IMR-90 (cell line): Measurements from ENCODE around the gene NUP42. TPM values are rescaled to one million over a fixed set of nuclear protein-coding genes. Genes with fewer than 3 reads are reported as not detected.

ENCODE experiments used
- ATAC-seq: fragments of 200-7000 bp; cut with Tn5 transposase; 2 replicates; pipeline ENCODE4 v1.9.1; 2020; ENCODE audit warnings: low read depth, mild to moderate bottlenecking, moderate library complexity
- BruUV-seq: library from RNA; stranded (reverse); fragments of 400-500 nt; replicated peaks from 2 replicates; lab custom pipeline; 2021; lab: Mats Ljungman, UMichigan
- CTCF ChIA-PET: fragments of 300-600 bp; formaldehyde crosslinking; extraction: SDS; loops from one replicate; lab custom pipeline; 2021; ENCODE audit warnings: antibody characterized with exemption; lab: Yijun Ruan, JAX
- POLR2A ChIA-PET: fragments of 300-600 bp; sonication (Branson Sonifier 250); formaldehyde crosslinking; loops from one replicate; lab custom pipeline; 2022; ENCODE audit warnings: antibody characterized with exemption; ENCODE audit not compliant: unreplicated experiment; lab: Charles Lee
- DNase-seq: peaks from one replicate; pipeline ENCODE4 v3.0.0; 2013
- H2AFZ ChIP-seq: replicated peaks from 2 replicates; pipeline ENCODE3; 2013; ENCODE audit warnings: low read length, mild to moderate bottlenecking; ENCODE audit not compliant: poor library complexity
- H2AK5ac ChIP-seq: 2 replicates; pipeline ENCODE4 v1.6.1; 2013; ENCODE audit warnings: low read depth, low read length, inconsistent platforms
- H2AK9ac ChIP-seq: replicated peaks from 2 replicates; pipeline ENCODE3; 2013; ENCODE audit warnings: mild to moderate bottlenecking, low read depth, low read length, moderate library complexity; ENCODE audit not compliant: poor library complexity
- H2BK120ac ChIP-seq: 2 replicates; pipeline ENCODE4 v1.6.1; 2013; ENCODE audit warnings: low read depth, low read length, inconsistent platforms
- H2BK15ac ChIP-seq: 3 replicates; pipeline ENCODE4 v1.6.1; 2013; ENCODE audit warnings: low read depth, low read length, inconsistent platforms
- H2BK20ac ChIP-seq: 2 replicates; pipeline ENCODE4 v1.6.1; 2013; ENCODE audit warnings: low read depth, mild to moderate bottlenecking, inconsistent platforms, low read length, moderate library complexity
- H2BK5ac ChIP-seq: 2 replicates; pipeline ENCODE4 v1.6.1; 2013; ENCODE audit warnings: mild to moderate bottlenecking, low read depth, low read length, inconsistent platforms; ENCODE audit not compliant: poor library complexity, severe bottlenecking
- H3K14ac ChIP-seq: replicated peaks from 2 replicates; pipeline ENCODE4 v1.6.1; 2013; ENCODE audit warnings: low read depth, low read length, inconsistent platforms
- H3K18ac ChIP-seq: 2 replicates; pipeline ENCODE4 v1.6.1; 2013; ENCODE audit warnings: low read depth, low read length, control low read depth
- H3K23ac ChIP-seq: 2 replicates; pipeline ENCODE4 v1.6.1; 2013; ENCODE audit warnings: low read depth, low read length, inconsistent platforms
- H3K27ac ChIP-seq: 2 replicates; pipeline ENCODE4 v1.5.1; 2013; ENCODE audit warnings: mild to moderate bottlenecking, control low read depth, low read length; ENCODE audit not compliant: insufficient read depth
- H3K27me3 ChIP-seq: 2 replicates; pipeline ENCODE4 v1.6.1; 2013; ENCODE audit warnings: low read length; ENCODE audit not compliant: control insufficient read depth, insufficient read depth
- H3K36me3 ChIP-seq: 2 replicates; pipeline ENCODE4 v1.6.1; 2013; ENCODE audit warnings: low read length, mixed read lengths; ENCODE audit not compliant: control insufficient read depth, insufficient read depth
- H3K4ac ChIP-seq: 2 replicates; pipeline ENCODE4 v1.6.1; 2013; ENCODE audit warnings: low read depth, low read length, inconsistent platforms
- H3K4me1 ChIP-seq: 2 replicates; pipeline ENCODE4 v1.6.1; 2013; ENCODE audit warnings: low read length, mixed read lengths; ENCODE audit not compliant: control insufficient read depth, insufficient read depth
- H3K4me2 ChIP-seq: 2 replicates; pipeline ENCODE4 v1.6.1; 2013; ENCODE audit warnings: low read depth, mild to moderate bottlenecking, control low read depth, low read length, moderate library complexity
- H3K4me3 ChIP-seq: 2 replicates; pipeline ENCODE4 v1.5.1; 2013; ENCODE audit warnings: low read depth, mild to moderate bottlenecking, control low read depth, low read length, moderate library complexity; ENCODE audit not compliant: insufficient read depth
- H3K56ac ChIP-seq: 2 replicates; pipeline ENCODE4 v1.6.1; 2013; ENCODE audit warnings: low read length, inconsistent platforms; ENCODE audit not compliant: insufficient read depth; ENCODE audit errors: extremely low read depth
- H3K79me1 ChIP-seq, 2 experiments: 2 replicates each; pipeline ENCODE4 v1.6.1; 2013; ENCODE audit warnings: low read length in 2 of 2, inconsistent platforms in 1 of 2, low read depth in 1 of 2
- H3K9ac ChIP-seq: 2 replicates; pipeline ENCODE4 v1.6.1; 2013; ENCODE audit warnings: low read depth, low read length, control low read depth
- H3K9me1 ChIP-seq: 2 replicates; pipeline ENCODE4 v1.6.1; 2013; ENCODE audit warnings: low read length, inconsistent platforms; ENCODE audit not compliant: insufficient read depth
- H3K9me3 ChIP-seq: 2 replicates; pipeline ENCODE4 v1.6.1; 2013; ENCODE audit warnings: low read length; ENCODE audit not compliant: control insufficient read depth, insufficient read depth
- H4K20me1 ChIP-seq: 2 replicates; pipeline ENCODE4 v1.6.1; 2013; ENCODE audit warnings: low read length, inconsistent platforms; ENCODE audit not compliant: insufficient read depth
- H4K5ac ChIP-seq: 2 replicates; pipeline ENCODE4 v1.6.1; 2013; ENCODE audit warnings: mild to moderate bottlenecking, low read depth, low read length, control low read depth
- H4K8ac ChIP-seq, 2 experiments: 2 replicates each; pipeline ENCODE4 v1.6.1; 2013; ENCODE audit warnings: low read depth in 2 of 2, low read length in 2 of 2, control low read depth in 1 of 2, inconsistent platforms in 1 of 2
- H4K91ac ChIP-seq: 2 replicates; pipeline ENCODE4 v1.6.1; 2013; ENCODE audit warnings: low read depth, low read length, inconsistent platforms; ENCODE audit not compliant: insufficient read depth
- ELK1 ChIP-seq: fragments of 150-350 bp; IDR thresholded peaks from 2 replicates; pipeline ENCODE4 v1.6.1; 2016; ENCODE audit warnings: low read depth, mild to moderate bottlenecking, low read length, moderate library complexity, borderline replicate concordance
- MAFK ChIP-seq: IDR thresholded peaks from 2 replicates; pipeline ENCODE4 v1.6.1; 2012; ENCODE audit warnings: low read depth, low read length, improper control_type of control experiment
- RFX5 ChIP-seq: IDR thresholded peaks from 2 replicates; pipeline ENCODE4 v1.8.0; 2012; ENCODE audit warnings: low read depth, mild to moderate bottlenecking, low read length, moderate library complexity
- USF2 ChIP-seq: fragments of 150-350 bp; IDR thresholded peaks from 2 replicates; pipeline ENCODE4 v1.6.1; 2017; ENCODE audit warnings: mild to moderate bottlenecking, antibody characterized with exemption, low read length, low read depth
- WGBS, 2 experiments: methylation state at CpG; one replicate each; pipeline versions ENCODE4 v1.1.5 to v1.1.7; 2013; ENCODE audit warnings: missing lambda C conversion rate in 2 of 2; ENCODE audit not compliant: insufficient read length in 1 of 2; ENCODE audit errors: extremely low coverage in 2 of 2; 5-methylcytosine and 5-hydroxymethylcytosine counted together
- dilution Hi-C: fragments of 300-500 bp; cut with HindIII; formaldehyde crosslinking; loops from one replicate; pipeline ENCODE4 v1.14.3; 2018; ENCODE audit warnings: low sequenced_read_pairs; ENCODE audit not compliant: unreplicated experiment
- in situ Hi-C: fragments of 300-500 bp; cut with MboI; formaldehyde crosslinking; loops from 3 replicates; pipeline ENCODE4 v1.14.3; 2019; ENCODE audit warnings: low sequenced_read_pairs, inconsistent platforms, mixed read lengths
- intact Hi-C: fragments of 100-400 bp; cut with micrococcal nuclease; formaldehyde crosslinking; loops from 2 replicates; pipeline ENCODE4 v1.10.0; 2022
- polyA plus RNA-seq, 3 experiments: library from polyadenylated mRNA; depleted of rRNA; stranded (reverse); fragments of >200 nt; gene quantifications; 2 replicates each; pipeline ENCODE4 v1.2.3, GENCODE V29; 2012; ENCODE audit warnings: low replicate concordance in 1 of 3
- total RNA-seq: library from RNA; depleted of rRNA; stranded (reverse); fragments of >200 nt; gene quantifications from 2 replicates; pipeline ENCODE4 v1.2.3, GENCODE V29; 2012

NUP42 gene
- total and polyA plus RNA-seq, 2 of the 4 experiments (the other 2 are of a cell fraction) = 17.3 to 22.6 TPM

- Histone ChIP-seq H3K9me1 (no peaks in the 10 kb centered on the region), H3K36me3 (no peaks in the 10 kb centered on the region), H3K18ac (no peak overlapping the region), H4K20me1 (no peaks in the 10 kb centered on the region), H3K56ac (no peak overlapping the region), H2BK15ac (no peak overlapping the region), H3K4me3 (no peak overlapping the region), H4K8ac (no peak overlapping the region), H3K9ac (no peak overlapping the region), H2BK20ac (no peak overlapping the region), H3K9me3 (no peaks in the 10 kb centered on the region; the same call in 1 of the 2 replicates), H3K79me1 (no peaks in the 10 kb centered on the region), H3K14ac (no peak overlapping the region), H3K4ac (no peak overlapping the region), H3K27me3 (peaks cover 6% of the 10 kb centered on the region; the same call in 1 of the 2 replicates), H2AK9ac (no peak overlapping the region), H3K27ac (no peak overlapping the region), H4K91ac (no peak overlapping the region), H2BK5ac (no peak overlapping the region), H2AFZ (no peak overlapping the region), H3K4me2 (no peak overlapping the region), H3K23ac (no peak overlapping the region), H2AK5ac (no peak overlapping the region), H4K5ac (no peak overlapping the region), H2BK120ac (no peak overlapping the region), H3K4me1 (no peaks in the 10 kb centered on the region)
- DNase-seq (no peak), ATAC-seq (no peak)
- BruUV-seq = no TSS peak
- no CpG with 5 or more reads among the region's 4 CpGs for WGBS, 2 experiments
- ChIA-PET CTCF (interaction anchor here (0.6 to 1.7 kb wide), 2 partner anchors 10 to 652 kb away, joined by 3 to 5 read pairs; no protein-coding TSS in a partner anchor), POLR2A (interaction anchor here (0.6 kb wide), 2 partner anchors 8 to 1117 kb away, joined by 4 to 19 read pairs; no protein-coding TSS in a partner anchor)
- in situ Hi-C loops = no loop called here
- TF ChIP-seq USF2 = no peak
- no peak for TF ChIP-seq MAFK
- no peak for TF ChIP-seq RFX5
- TF ChIP-seq ELK1 = no peak
- intact Hi-C loops = no loop called here
- dilution Hi-C loops = no loop called here
Measured at GRCh38 chr7:23226844-23227450, 45.1 kb downstream of the NUP42 start.
